Trophoblast cell (in vitro differentiated cells and primary cell): ENCODE measurements around the gene BANK1.
A peak's percentile ranks its signal among the peaks of the same experiment; 100 is the strongest.

Source experiments
- DNase-seq, 2 donors: peaks; one replicate each; pipeline ENCODE4 v3.0.0-alpha.2; 2016
- H2AFZ ChIP-seq: 2 replicates; pipeline ENCODE4 v1.6.1; 2013; ENCODE audit warnings: low read length, moderate library complexity, mild to moderate bottlenecking; ENCODE audit not compliant: insufficient read depth, poor library complexity
- H2AK5ac ChIP-seq: 2 replicates; pipeline ENCODE4 v1.6.1; 2013; ENCODE audit warnings: mild to moderate bottlenecking, low read length
- H2BK120ac ChIP-seq: 2 replicates; pipeline ENCODE4 v1.6.1; 2013; ENCODE audit warnings: low read length, mild to moderate bottlenecking, moderate library complexity; ENCODE audit not compliant: insufficient read depth, poor library complexity
- H2BK12ac ChIP-seq: 2 replicates; pipeline ENCODE4 v1.6.1; 2013; ENCODE audit warnings: mild to moderate bottlenecking, low read length, moderate library complexity
- H2BK5ac ChIP-seq: 2 replicates; pipeline ENCODE4 v1.6.1; 2013; ENCODE audit warnings: low read length, low read depth, moderate library complexity, mild to moderate bottlenecking; ENCODE audit not compliant: poor library complexity
- H3K14ac ChIP-seq: 2 replicates; pipeline ENCODE4 v1.6.1; 2013; ENCODE audit warnings: mild to moderate bottlenecking, low read length
- H3K18ac ChIP-seq: 2 replicates; pipeline ENCODE4 v1.6.1; 2013; ENCODE audit warnings: mild to moderate bottlenecking, low read length
- H3K23ac ChIP-seq: 2 replicates; pipeline ENCODE4 v1.6.1; 2013; ENCODE audit warnings: low read length
- H3K27ac ChIP-seq: 2 replicates; pipeline ENCODE4 v1.5.1; 2013; ENCODE audit warnings: low read depth, mild to moderate bottlenecking, inconsistent platforms, low read length, moderate library complexity
- H3K27me3 ChIP-seq: 2 replicates; pipeline ENCODE4 v1.6.1; 2013; ENCODE audit warnings: inconsistent platforms, mild to moderate bottlenecking, low read length, moderate library complexity; ENCODE audit not compliant: insufficient read depth
- H3K36me3 ChIP-seq, 2 experiments: 1 replicate in 1 of 2; 2 replicates in 1 of 2; pipeline ENCODE4 v1.6.1; 2013; ENCODE audit warnings: low read length in 2 of 2, mild to moderate bottlenecking in 2 of 2, moderate library complexity in 1 of 2; ENCODE audit not compliant: insufficient read depth in 2 of 2, control insufficient read depth in 1 of 2
- H3K4ac ChIP-seq: 2 replicates; pipeline ENCODE4 v1.6.1; 2013; ENCODE audit warnings: low read depth, mild to moderate bottlenecking, low read length, moderate library complexity
- H3K4me1 ChIP-seq, 2 experiments: 1 replicate in 1 of 2; 2 replicates in 1 of 2; pipeline ENCODE4 v1.6.1; 2013; ENCODE audit warnings: low read length in 2 of 2, mild to moderate bottlenecking in 2 of 2, moderate library complexity in 1 of 2; ENCODE audit not compliant: insufficient read depth in 2 of 2, control insufficient read depth in 1 of 2
- H3K4me2 ChIP-seq: 2 replicates; pipeline ENCODE4 v1.6.1; 2013; ENCODE audit warnings: inconsistent platforms, mild to moderate bottlenecking, low read length, moderate library complexity
- H3K4me3 ChIP-seq: 2 replicates; pipeline ENCODE4 v1.5.1; 2013; ENCODE audit warnings: mild to moderate bottlenecking, low read depth, low read length, inconsistent platforms
- H3K79me1 ChIP-seq: one replicate; pipeline ENCODE4 v1.6.1; 2013; ENCODE audit warnings: low read length
- H3K79me2 ChIP-seq: 2 replicates; pipeline ENCODE4 v1.6.1; 2013; ENCODE audit warnings: low read length, mild to moderate bottlenecking; ENCODE audit not compliant: control insufficient read depth, insufficient read depth, poor library complexity
- H3K9ac ChIP-seq: 2 replicates; pipeline ENCODE4 v1.6.1; 2013; ENCODE audit warnings: mild to moderate bottlenecking, low read length
- H3K9me3 ChIP-seq: 2 replicates; pipeline ENCODE4 v1.6.1; 2013; ENCODE audit warnings: low read depth, mild to moderate bottlenecking, control low read depth, inconsistent platforms, low read length; ENCODE audit not compliant: insufficient read depth
- H4K12ac ChIP-seq: 2 replicates; pipeline ENCODE4 v1.6.1; 2013; ENCODE audit warnings: low read depth, mild to moderate bottlenecking, low read length, moderate library complexity
- H4K8ac ChIP-seq: 2 replicates; pipeline ENCODE4 v1.6.1; 2013; ENCODE audit warnings: low read depth, mild to moderate bottlenecking, low read length, moderate library complexity
- H4K91ac ChIP-seq: one replicate; pipeline ENCODE4 v1.6.1; 2013; ENCODE audit warnings: low read depth, mild to moderate bottlenecking, low read length, moderate library complexity
- WGBS: extraction: QIAGEN DNeasy Blood & Tissue Kit; methylation state at CpG from one replicate; pipeline ENCODE4 v1.1.7; 2013; ENCODE audit warnings: missing lambda C conversion rate; ENCODE audit not compliant: insufficient read length, insufficient coverage; ENCODE audit errors: extremely low coverage; 5-methylcytosine and 5-hydroxymethylcytosine counted together

The BANK1 gene

GRCh38 chr4:101941816-101942358 is 151.4 kb downstream of the BANK1 start:
- no peak for DNase-seq

GRCh38 chr4:101942891-101943290 is 152.4 kb downstream of the BANK1 start:
- Histone ChIP-seq H3K36me3 (no peaks in the 10 kb centered on the region), H3K4ac (no peak overlapping the region), H3K79me2 (no peaks in the 10 kb centered on the region)

More at GRCh38 chr4:101941816-101942358, 151.4 kb downstream of the BANK1 start:
- Histone ChIP-seq H3K4ac (no peak overlapping the region), H3K4me1 (peaks cover 0 to 2% of the 10 kb centered on the region in 2 experiments), H2BK120ac (no peak overlapping the region), H4K8ac (no peak overlapping the region), H2AK5ac (no peak overlapping the region), H3K4me3 (no peak overlapping the region), H3K79me1 (no peaks in the 10 kb centered on the region), H4K91ac (no peak overlapping the region), H3K23ac (no peak overlapping the region), H3K14ac (no peak overlapping the region), H3K9ac (no peak overlapping the region), H3K36me3 (no peaks in the 10 kb centered on the region), H3K18ac (no peak overlapping the region), H3K79me2 (no peaks in the 10 kb centered on the region), H2BK12ac (no peak overlapping the region), H3K27ac (no peak overlapping the region), H3K4me2 (no peak overlapping the region), H2BK5ac (no peak overlapping the region), H2AFZ (no peak overlapping the region), H3K27me3 (no peaks in the 10 kb centered on the region), H3K9me3 (no peaks in the 10 kb centered on the region), H4K12ac (no peak overlapping the region)
- no CpG with 5 or more reads among the region's 1 CpG for WGBS

GRCh38 chr4:101944649-101945048 is 154.1 kb downstream of the BANK1 start:
- Histone ChIP-seq H3K18ac (no peak overlapping the region), H2AK5ac (no peak overlapping the region), H3K4ac (no peak overlapping the region), H3K23ac (no peak overlapping the region), H4K91ac (no peak overlapping the region), H3K27ac (no peak overlapping the region), H3K4me3 (no peak overlapping the region), H3K79me1 (no peaks in the 10 kb centered on the region), H3K36me3 (no peaks in the 10 kb centered on the region), H3K14ac (no peak overlapping the region), H3K4me1 (no peaks in the 10 kb centered on the region), H3K9ac (no peak overlapping the region), H3K9me3 (no peaks in the 10 kb centered on the region), H2BK120ac (no peak overlapping the region), H2BK12ac (no peak overlapping the region), H4K12ac (no peak overlapping the region), H3K27me3 (no peaks in the 10 kb centered on the region), H3K79me2 (no peaks in the 10 kb centered on the region), H3K4me2 (no peak overlapping the region), H2AFZ (no peak overlapping the region), H2BK5ac (no peak overlapping the region), H4K8ac (no peak overlapping the region)
- DNase-seq, result no peak
- WGBS, result no CpG with 5 or more reads among the region's 1 CpG

More at GRCh38 chr4:101942891-101943290, 152.4 kb downstream of the BANK1 start:
- Histone ChIP-seq H4K91ac (no peak overlapping the region), H3K4me1 (peaks cover 0 to 2% of the 10 kb centered on the region in 2 experiments), H3K18ac (no peak overlapping the region), H3K27me3 (no peaks in the 10 kb centered on the region), H4K8ac (no peak overlapping the region), H3K4me2 (no peak overlapping the region), H2AK5ac (no peak overlapping the region), H2BK120ac (no peak overlapping the region), H3K79me1 (no peaks in the 10 kb centered on the region), H3K27ac (no peak overlapping the region), H3K9me3 (no peaks in the 10 kb centered on the region), H3K9ac (no peak overlapping the region), H4K12ac (no peak overlapping the region), H2BK12ac (no peak overlapping the region), H2BK5ac (no peak overlapping the region), H3K23ac (no peak overlapping the region), H3K14ac (no peak overlapping the region), H3K4me3 (no peak overlapping the region), H2AFZ (no peak overlapping the region)
- peak; percentile 19 to 92 for DNase-seq

GRCh38 chr4:101948055-101948454 is 157.5 kb downstream of the BANK1 start:
- H3K79me2 ChIP-seq, result no peaks in the 10 kb centered on the region
- H4K12ac ChIP-seq, result no peak overlapping the region
- H3K9me3 ChIP-seq, result no peaks in the 10 kb centered on the region
- H3K23ac ChIP-seq, result no peak overlapping the region
- H3K14ac ChIP-seq, result no peak overlapping the region
- H3K4me1 ChIP-seq, result no peaks in the 10 kb centered on the region
- no peak overlapping the region for H3K18ac ChIP-seq
- no peaks in the 10 kb centered on the region for H3K79me1 ChIP-seq
- DNase-seq, result no peak
- no peak overlapping the region for H3K9ac ChIP-seq
- no peak overlapping the region for H4K8ac ChIP-seq
- H2BK12ac ChIP-seq, result no peak overlapping the region
- no peak overlapping the region for H2AFZ ChIP-seq
- no peak overlapping the region for H3K4ac ChIP-seq
- no peaks in the 10 kb centered on the region for H3K36me3 ChIP-seq
- H3K27me3 ChIP-seq, result no peaks in the 10 kb centered on the region
- H2AK5ac ChIP-seq, result no peak overlapping the region
- no peak overlapping the region for H3K4me2 ChIP-seq
- H2BK120ac ChIP-seq, result no peak overlapping the region
- no peak overlapping the region for H3K27ac ChIP-seq
- no peak overlapping the region for H3K4me3 ChIP-seq
- H2BK5ac ChIP-seq, result no peak overlapping the region
- no peak overlapping the region for H4K91ac ChIP-seq
